GM12878 (cell line): Measurements from ENCODE around the gene MAOA. TPM values are rescaled to one million over a fixed set of nuclear protein-coding genes. Genes with fewer than 3 reads are reported as not detected.

Experiments
- ATAC-seq: fragments of 200-7000 bp; cut with Tn5 transposase; 3 replicates; pipeline ENCODE4 v1.9.1; 2020; ENCODE audit warnings: mild to moderate bottlenecking, moderate library complexity
- BruUV-seq: library from RNA; stranded (reverse); fragments of 400-500 nt; replicated peaks from 2 replicates; lab custom pipeline; 2021; lab: Mats Ljungman, UMichigan
- CTCF ChIA-PET: fragments of 300-600 bp; sonication (Branson Sonifier 250); formaldehyde crosslinking; extraction: SDS; loops from one replicate; lab custom pipeline; 2021; ENCODE audit warnings: inconsistent platforms; lab: Yijun Ruan, JAX
- POLR2A ChIA-PET: fragments of 350-600 bp; formaldehyde crosslinking; extraction: SDS; loops from one replicate; lab custom pipeline; 2021; ENCODE audit warnings: inconsistent platforms; lab: Charles Lee
- RAD21 ChIA-PET: fragments of 300-600 bp; sonication (Branson Sonifier 250); formaldehyde crosslinking; loops from one replicate; lab custom pipeline; 2023; ENCODE audit warnings: antibody characterized with exemption; ENCODE audit not compliant: unreplicated experiment; lab: Charles Lee
- SMC1A ChIA-PET: fragments of 300-600 bp; sonication (Branson Sonifier 250); formaldehyde crosslinking; loops from one replicate; lab custom pipeline; 2023; ENCODE audit not compliant: unreplicated experiment, uncharacterized antibody; lab: Charles Lee
- DNase-seq: peaks from one replicate; pipeline ENCODE4 v3.0.0-alpha.2; 2011; ENCODE audit warnings: low read depth, low spot score
- FAIRE-seq: peaks from 3 replicates; lab custom pipeline; 2011; peaks lifted over from hg19 to GRCh38; lab: Jason Lieb, UNC
- H2AFZ ChIP-seq: 2 replicates; pipeline ENCODE4 v1.6.0; 2011; ENCODE audit warnings: low read depth, low read length, control low read depth; ENCODE audit not compliant: control insufficient read depth
- H3K27ac ChIP-seq: 2 replicates; pipeline ENCODE4 v1.5.1; 2011; ENCODE audit warnings: control low read depth; ENCODE audit not compliant: control insufficient read depth, insufficient read depth
- H3K27me3 ChIP-seq, 2 experiments: replicated peaks in 1 of 2; 2 replicates each; pipeline versions ENCODE4 v1.6.0 to v1.6.1; 2011; ENCODE audit warnings: low read length in 1 of 2; ENCODE audit not compliant: control insufficient read depth in 2 of 2, insufficient read depth in 2 of 2
- H3K36me3 ChIP-seq, 2 experiments: 2 replicates each; pipeline ENCODE4 v1.5.1; 2011; ENCODE audit warnings: low read length in 1 of 2; ENCODE audit not compliant: control insufficient read depth in 2 of 2, insufficient read depth in 2 of 2
- H3K4me1 ChIP-seq: 2 replicates; pipeline ENCODE4 v1.6.1; 2011; ENCODE audit warnings: mild to moderate bottlenecking, low read length, moderate library complexity, mixed read lengths; ENCODE audit not compliant: control insufficient read depth, insufficient read depth
- H3K4me2 ChIP-seq: 2 replicates; pipeline ENCODE4 v1.6.0; 2011; ENCODE audit warnings: control low read depth; ENCODE audit not compliant: control insufficient read depth, insufficient read depth
- H3K4me3 ChIP-seq: fragments of 200-600 bp; sonication (generic); 2 replicates; pipeline ENCODE4 v1.5.1; 2016
- H3K79me2 ChIP-seq: 2 replicates; pipeline ENCODE4 v1.6.0; 2011; ENCODE audit warnings: low read length; ENCODE audit not compliant: control insufficient read depth, insufficient read depth
- H3K9ac ChIP-seq: 2 replicates; pipeline ENCODE4 v1.8.0; 2011; ENCODE audit warnings: low read length, control low read depth, mixed read lengths; ENCODE audit not compliant: control insufficient read depth, insufficient read depth
- H3K9me3 ChIP-seq: replicated peaks from 3 replicates; pipeline ENCODE4 v1.5.1; 2011; ENCODE audit warnings: mild to moderate bottlenecking, low read length; ENCODE audit not compliant: control insufficient read depth, insufficient read depth
- H4K20me1 ChIP-seq: 2 replicates; pipeline ENCODE4 v1.6.0; 2011; ENCODE audit not compliant: control insufficient read depth, insufficient read depth
- CHD1 ChIP-seq: IDR thresholded peaks from 2 replicates; pipeline ENCODE4 v1.6.1; 2012; ENCODE audit warnings: low read depth, low read length, improper control_type of control experiment
- CREB1 ChIP-seq: IDR thresholded peaks from 2 replicates; pipeline ENCODE4 v1.6.1; 2012; ENCODE audit warnings: low read depth, mild to moderate bottlenecking, inconsistent platforms
- MYC ChIP-seq: IDR thresholded peaks from 2 replicates; pipeline ENCODE4 v1.6.1; 2011; ENCODE audit warnings: mild to moderate bottlenecking, low read length, moderate library complexity, inconsistent platforms; ENCODE audit not compliant: insufficient read depth, insufficient replicate concordance, insufficient read length, severe bottlenecking
- SMAD1 ChIP-seq: fragments of 450-650 bp; IDR thresholded peaks from 2 replicates; pipeline ENCODE4 v1.6.1; 2018; ENCODE audit warnings: mild to moderate bottlenecking, low read depth; ENCODE audit not compliant: partially characterized antibody
- STAT3 ChIP-seq: IDR thresholded peaks from 2 replicates; pipeline ENCODE4 v1.6.1; 2011; ENCODE audit warnings: low read depth, low read length, improper control_type of control experiment
- SUZ12 ChIP-seq: fragments of 200-600 bp; sonication (generic); IDR thresholded peaks from one replicate; pipeline ENCODE4 v1.6.1; 2018; ENCODE audit warnings: antibody characterized with exemption, mild to moderate bottlenecking; ENCODE audit not compliant: unreplicated experiment
- WGBS: methylation state at CpG from one replicate; pipeline ENCODE4 v1.1.6; 2016; ENCODE audit warnings: low lambda C conversion rate; ENCODE audit not compliant: insufficient replicate concordance, insufficient coverage; ENCODE audit errors: missing lambda C conversion rate; 5-methylcytosine and 5-hydroxymethylcytosine counted together
- in situ Hi-C: fragments of 300-500 bp; cut with MboI; formaldehyde crosslinking; loops from 9 replicates; pipeline ENCODE4 v1.14.3; 2018; ENCODE audit warnings: mixed read lengths
- intact Hi-C: fragments of 100-400 bp; cut with micrococcal nuclease; formaldehyde crosslinking; loops from one replicate; pipeline ENCODE4 v1.14.2; 2022; ENCODE audit not compliant: unreplicated experiment
- polyA plus RNA-seq, 11 experiments: library from polyadenylated mRNA; depleted of rRNA in 4 of 11; unstranded in 6 of 11; stranded (reverse) in 5 of 11; fragments of >200 nt; fragmentation: Nextera tagmentation in 4 of 11; fragmentation: Illumina TruSeq in 1 of 11; extraction: Ambion mirVana in 4 of 11; extraction: Trizol in 1 of 11; gene quantifications; 1 replicate in 1 of 11; 2 replicates in 10 of 11; pipeline versions ENCODE4 v1.2.1 to v1.2.3, GENCODE V29; 2011 to 2016; ENCODE audit warnings: inconsistent platforms in 2 of 11, missing spikeins in 2 of 11, low read depth in 1 of 11
- total RNA-seq, 4 experiments: library from RNA; depleted of rRNA in 3 of 4; stranded (reverse); fragments of >200 nt in 3 of 4; fragmentation: Illumina TruSeq in 1 of 4; extraction: Trizol in 1 of 4; gene quantifications; 2 replicates each; pipeline versions ENCODE4 v1.2.1 to v1.2.3, GENCODE V29; 2013 to 2021
- TF ChIP-seq, protein P1 (sequence below): IDR thresholded peaks from 2 replicates; pipeline ENCODE4 v1.6.1; 2012; ENCODE audit warnings: low read depth, low read length, improper control_type of control experiment
- TF ChIP-seq, protein P2 (sequence below): fragments of 450-650 bp; IDR thresholded peaks from 2 replicates; pipeline ENCODE4 v1.6.1; 2017; ENCODE audit warnings: antibody characterized with exemption, mild to moderate bottlenecking, moderate library complexity
- TF ChIP-seq, protein P3 (sequence below): IDR thresholded peaks from 2 replicates; pipeline ENCODE4 v1.6.1; 2011; ENCODE audit warnings: low read depth, mild to moderate bottlenecking, low read length, moderate library complexity, borderline replicate concordance; ENCODE audit errors: extremely low read depth
- TF ChIP-seq, protein P4 (sequence below): fragments of 450-650 bp; IDR thresholded peaks from 2 replicates; pipeline ENCODE4 v1.6.1; 2017; ENCODE audit warnings: mild to moderate bottlenecking, low read depth, inconsistent platforms; ENCODE audit not compliant: poor library complexity, severe bottlenecking
- TF ChIP-seq, protein P5 (sequence below): fragments of 450-650 bp; IDR thresholded peaks from 2 replicates; pipeline ENCODE4 v1.6.1; 2017; ENCODE audit warnings: mild to moderate bottlenecking, moderate library complexity

The MAOA gene
- total and polyA plus RNA-seq, 10 of the 15 experiments (the other 5 are each of a cell fraction or from before 2014, with no cell fraction given) = 0.02 to 0.51 (median 0.08) TPM; not detected in 7

DNA sequence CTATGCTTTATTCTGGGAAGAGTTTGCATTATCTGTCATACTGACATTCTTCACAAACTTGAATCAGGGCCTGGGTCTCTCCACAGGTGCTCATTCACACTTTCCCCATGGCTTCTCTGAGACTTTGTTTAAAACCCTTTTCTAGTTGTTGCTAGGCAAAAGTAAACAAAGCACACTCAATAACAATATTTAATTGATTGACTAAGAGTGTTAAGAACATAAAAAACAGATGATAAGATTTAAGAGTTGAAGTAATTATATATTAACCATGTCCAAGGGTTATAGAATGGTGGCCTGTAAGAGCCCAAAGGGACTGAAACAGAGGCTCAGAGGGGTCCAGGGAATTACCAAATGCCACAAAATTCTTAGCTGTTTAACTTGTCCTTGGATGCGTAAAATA lies 7.1 kb downstream of the MAOA start:
- H3K36me3 ChIP-seq = no peaks in the 10 kb centered on the region
- CTCF ChIA-PET = no interaction called here
- in situ Hi-C loops = no loop called here
- intact Hi-C loops = no loop called here
- H3K4me2 ChIP-seq = no peak overlapping the region
- FAIRE-seq = no peak
- no peaks in the 10 kb centered on the region for H3K4me1 ChIP-seq
- no peak overlapping the region for H3K27ac ChIP-seq
- no peaks in the 10 kb centered on the region for H4K20me1 ChIP-seq
- POLR2A ChIA-PET = no interaction called here
- no peak for ATAC-seq
- no peaks in the 10 kb centered on the region for H3K9me3 ChIP-seq
- no peaks in the 10 kb centered on the region for H3K79me2 ChIP-seq
- H2AFZ ChIP-seq = no peak overlapping the region
- DNase-seq = no peak
- SMC1A ChIA-PET = no interaction called here
- no peak overlapping the region for H3K9ac ChIP-seq
- H3K27me3 ChIP-seq = no peaks in the 10 kb centered on the region
- no peak overlapping the region for H3K4me3 ChIP-seq
- 6% methylated on average over 1 of the region's 1 CpG for WGBS
- RAD21 ChIA-PET = no interaction called here
- BruUV-seq = no TSS peak
- TF ChIP-seq CHD1 (no peak), CREB1 (no peak), STAT3 (no peak), MYC (no peak), SUZ12 (no peak), SMAD1 (no peak)
- TF ChIP-seq, protein P1, sequence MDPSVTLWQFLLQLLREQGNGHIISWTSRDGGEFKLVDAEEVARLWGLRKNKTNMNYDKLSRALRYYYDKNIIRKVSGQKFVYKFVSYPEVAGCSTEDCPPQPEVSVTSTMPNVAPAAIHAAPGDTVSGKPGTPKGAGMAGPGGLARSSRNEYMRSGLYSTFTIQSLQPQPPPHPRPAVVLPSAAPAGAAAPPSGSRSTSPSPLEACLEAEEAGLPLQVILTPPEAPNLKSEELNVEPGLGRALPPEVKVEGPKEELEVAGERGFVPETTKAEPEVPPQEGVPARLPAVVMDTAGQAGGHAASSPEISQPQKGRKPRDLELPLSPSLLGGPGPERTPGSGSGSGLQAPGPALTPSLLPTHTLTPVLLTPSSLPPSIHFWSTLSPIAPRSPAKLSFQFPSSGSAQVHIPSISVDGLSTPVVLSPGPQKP = no peak
- TF ChIP-seq, protein P2, sequence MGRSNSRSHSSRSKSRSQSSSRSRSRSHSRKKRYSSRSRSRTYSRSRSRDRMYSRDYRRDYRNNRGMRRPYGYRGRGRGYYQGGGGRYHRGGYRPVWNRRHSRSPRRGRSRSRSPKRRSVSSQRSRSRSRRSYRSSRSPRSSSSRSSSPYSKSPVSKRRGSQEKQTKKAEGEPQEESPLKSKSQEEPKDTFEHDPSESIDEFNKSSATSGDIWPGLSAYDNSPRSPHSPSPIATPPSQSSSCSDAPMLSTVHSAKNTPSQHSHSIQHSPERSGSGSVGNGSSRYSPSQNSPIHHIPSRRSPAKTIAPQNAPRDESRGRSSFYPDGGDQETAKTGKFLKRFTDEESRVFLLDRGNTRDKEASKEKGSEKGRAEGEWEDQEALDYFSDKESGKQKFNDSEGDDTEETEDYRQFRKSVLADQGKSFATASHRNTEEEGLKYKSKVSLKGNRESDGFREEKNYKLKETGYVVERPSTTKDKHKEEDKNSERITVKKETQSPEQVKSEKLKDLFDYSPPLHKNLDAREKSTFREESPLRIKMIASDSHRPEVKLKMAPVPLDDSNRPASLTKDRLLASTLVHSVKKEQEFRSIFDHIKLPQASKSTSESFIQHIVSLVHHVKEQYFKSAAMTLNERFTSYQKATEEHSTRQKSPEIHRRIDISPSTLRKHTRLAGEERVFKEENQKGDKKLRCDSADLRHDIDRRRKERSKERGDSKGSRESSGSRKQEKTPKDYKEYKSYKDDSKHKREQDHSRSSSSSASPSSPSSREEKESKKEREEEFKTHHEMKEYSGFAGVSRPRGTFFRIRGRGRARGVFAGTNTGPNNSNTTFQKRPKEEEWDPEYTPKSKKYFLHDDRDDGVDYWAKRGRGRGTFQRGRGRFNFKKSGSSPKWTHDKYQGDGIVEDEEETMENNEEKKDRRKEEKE = no peak
- TF ChIP-seq, protein P3, sequence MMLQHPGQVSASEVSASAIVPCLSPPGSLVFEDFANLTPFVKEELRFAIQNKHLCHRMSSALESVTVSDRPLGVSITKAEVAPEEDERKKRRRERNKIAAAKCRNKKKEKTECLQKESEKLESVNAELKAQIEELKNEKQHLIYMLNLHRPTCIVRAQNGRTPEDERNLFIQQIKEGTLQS = no peak
- TF ChIP-seq, protein P4, sequence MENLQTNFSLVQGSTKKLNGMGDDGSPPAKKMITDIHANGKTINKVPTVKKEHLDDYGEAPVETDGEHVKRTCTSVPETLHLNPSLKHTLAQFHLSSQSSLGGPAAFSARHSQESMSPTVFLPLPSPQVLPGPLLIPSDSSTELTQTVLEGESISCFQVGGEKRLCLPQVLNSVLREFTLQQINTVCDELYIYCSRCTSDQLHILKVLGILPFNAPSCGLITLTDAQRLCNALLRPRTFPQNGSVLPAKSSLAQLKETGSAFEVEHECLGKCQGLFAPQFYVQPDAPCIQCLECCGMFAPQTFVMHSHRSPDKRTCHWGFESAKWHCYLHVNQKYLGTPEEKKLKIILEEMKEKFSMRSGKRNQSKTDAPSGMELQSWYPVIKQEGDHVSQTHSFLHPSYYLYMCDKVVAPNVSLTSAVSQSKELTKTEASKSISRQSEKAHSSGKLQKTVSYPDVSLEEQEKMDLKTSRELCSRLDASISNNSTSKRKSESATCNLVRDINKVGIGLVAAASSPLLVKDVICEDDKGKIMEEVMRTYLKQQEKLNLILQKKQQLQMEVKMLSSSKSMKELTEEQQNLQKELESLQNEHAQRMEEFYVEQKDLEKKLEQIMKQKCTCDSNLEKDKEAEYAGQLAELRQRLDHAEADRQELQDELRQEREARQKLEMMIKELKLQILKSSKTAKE = no peak
- TF ChIP-seq, protein P5, sequence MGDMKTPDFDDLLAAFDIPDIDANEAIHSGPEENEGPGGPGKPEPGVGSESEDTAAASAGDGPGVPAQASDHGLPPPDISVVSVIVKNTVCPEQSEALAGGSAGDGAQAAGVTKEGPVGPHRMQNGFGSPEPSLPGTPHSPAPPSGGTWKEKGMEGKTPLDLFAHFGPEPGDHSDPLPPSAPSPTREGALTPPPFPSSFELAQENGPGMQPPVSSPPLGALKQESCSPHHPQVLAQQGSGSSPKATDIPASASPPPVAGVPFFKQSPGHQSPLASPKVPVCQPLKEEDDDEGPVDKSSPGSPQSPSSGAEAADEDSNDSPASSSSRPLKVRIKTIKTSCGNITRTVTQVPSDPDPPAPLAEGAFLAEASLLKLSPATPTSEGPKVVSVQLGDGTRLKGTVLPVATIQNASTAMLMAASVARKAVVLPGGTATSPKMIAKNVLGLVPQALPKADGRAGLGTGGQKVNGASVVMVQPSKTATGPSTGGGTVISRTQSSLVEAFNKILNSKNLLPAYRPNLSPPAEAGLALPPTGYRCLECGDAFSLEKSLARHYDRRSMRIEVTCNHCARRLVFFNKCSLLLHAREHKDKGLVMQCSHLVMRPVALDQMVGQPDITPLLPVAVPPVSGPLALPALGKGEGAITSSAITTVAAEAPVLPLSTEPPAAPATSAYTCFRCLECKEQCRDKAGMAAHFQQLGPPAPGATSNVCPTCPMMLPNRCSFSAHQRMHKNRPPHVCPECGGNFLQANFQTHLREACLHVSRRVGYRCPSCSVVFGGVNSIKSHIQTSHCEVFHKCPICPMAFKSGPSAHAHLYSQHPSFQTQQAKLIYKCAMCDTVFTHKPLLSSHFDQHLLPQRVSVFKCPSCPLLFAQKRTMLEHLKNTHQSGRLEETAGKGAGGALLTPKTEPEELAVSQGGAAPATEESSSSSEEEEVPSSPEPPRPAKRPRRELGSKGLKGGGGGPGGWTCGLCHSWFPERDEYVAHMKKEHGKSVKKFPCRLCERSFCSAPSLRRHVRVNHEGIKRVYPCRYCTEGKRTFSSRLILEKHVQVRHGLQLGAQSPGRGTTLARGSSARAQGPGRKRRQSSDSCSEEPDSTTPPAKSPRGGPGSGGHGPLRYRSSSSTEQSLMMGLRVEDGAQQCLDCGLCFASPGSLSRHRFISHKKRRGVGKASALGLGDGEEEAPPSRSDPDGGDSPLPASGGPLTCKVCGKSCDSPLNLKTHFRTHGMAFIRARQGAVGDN = no peak
